GM12892 (cell line): ENCODE data around the gene PRRC2C. TPM values are rescaled to one million over a fixed set of nuclear protein-coding genes. Genes with fewer than 3 reads are reported as not detected.
"Not testable (repeated sequence)": the region's sequence is repeated elsewhere in the genome, so short reads cannot be mapped to it uniquely, and the experiment has no call there.

ENCODE experiments used
- DNase-seq: peaks from one replicate; pipeline ENCODE4 v3.0.0; 2011; ENCODE audit not compliant: insufficient read length
- FAIRE-seq: peaks from 2 replicates; lab custom pipeline; 2011; peaks lifted over from hg19 to GRCh38; lab: Jason Lieb, UNC
- POLR2A ChIP-seq: IDR thresholded peaks from 2 replicates; pipeline ENCODE4 v1.6.1; 2011; ENCODE audit warnings: low read depth, low read length, control low read depth
- POLR2AphosphoS5 ChIP-seq: IDR thresholded peaks from 2 replicates; pipeline ENCODE4 v1.6.1; 2011; ENCODE audit warnings: low read depth, low read length, control low read depth
- TAF1 ChIP-seq: IDR thresholded peaks from 2 replicates; pipeline ENCODE4 v1.6.1; 2011; ENCODE audit warnings: low read depth, mild to moderate bottlenecking, control low read depth, low read length, borderline replicate concordance
- polyA plus RNA-seq: library from polyadenylated mRNA; unstranded; fragments of >200 nt; gene quantifications from one replicate; pipeline ENCODE4 v1.2.1, GENCODE V29; 2012; ENCODE audit warnings: missing spikeins, inconsistent platforms; ENCODE audit not compliant: missing spikeins

Gene PRRC2C
- polyA plus RNA-seq = 78.2 TPM

DNA sequence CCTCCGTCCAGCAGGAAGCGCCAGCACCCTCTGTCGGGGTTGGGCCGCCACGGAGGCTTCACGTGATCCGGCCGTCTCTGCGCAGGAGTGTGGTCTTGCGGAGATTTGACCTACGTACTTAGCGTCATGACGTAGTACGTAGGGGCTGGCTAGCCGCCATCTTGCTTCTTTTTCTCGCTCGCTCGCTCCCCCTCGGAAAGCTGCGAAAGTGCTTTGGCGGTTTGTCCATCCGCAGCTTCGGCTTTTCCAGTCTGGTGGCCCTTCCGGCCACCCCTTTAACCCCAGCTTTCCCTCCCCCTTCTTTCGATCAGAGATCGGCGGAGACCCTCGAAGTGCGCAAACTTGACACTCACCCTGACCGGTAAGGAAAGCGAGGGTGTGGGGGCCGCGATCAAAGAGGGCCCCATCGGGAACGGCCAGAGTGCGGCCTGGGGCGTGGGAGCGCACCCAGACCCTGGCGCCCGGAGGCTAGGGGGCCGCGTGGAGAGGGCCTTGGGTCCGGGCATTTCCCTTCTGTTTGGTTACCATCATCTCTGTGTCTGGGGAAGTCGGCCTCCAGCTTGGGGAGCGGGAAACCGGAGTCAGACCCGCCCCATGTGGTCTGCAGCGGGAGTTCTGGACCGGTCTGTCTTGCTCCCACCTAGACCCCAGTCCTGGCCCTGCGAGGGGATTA lies at the start of gene PRRC2C:
Gene PRRC2C, plus strand, starts transcription at position 156 of the 673 bp plus-strand sequence. CDS start 26,559 bp downstream, outside the sequence.
- FAIRE-seq (peak; percentile 99), DNase-seq (peak; percentile 63)
- TF ChIP-seq POLR2AphosphoS5 (peak; percentile 65), TAF1 (peak; percentile 54; the same call in 1 of the 2 replicates), POLR2A (peak; percentile 89)

DNA sequence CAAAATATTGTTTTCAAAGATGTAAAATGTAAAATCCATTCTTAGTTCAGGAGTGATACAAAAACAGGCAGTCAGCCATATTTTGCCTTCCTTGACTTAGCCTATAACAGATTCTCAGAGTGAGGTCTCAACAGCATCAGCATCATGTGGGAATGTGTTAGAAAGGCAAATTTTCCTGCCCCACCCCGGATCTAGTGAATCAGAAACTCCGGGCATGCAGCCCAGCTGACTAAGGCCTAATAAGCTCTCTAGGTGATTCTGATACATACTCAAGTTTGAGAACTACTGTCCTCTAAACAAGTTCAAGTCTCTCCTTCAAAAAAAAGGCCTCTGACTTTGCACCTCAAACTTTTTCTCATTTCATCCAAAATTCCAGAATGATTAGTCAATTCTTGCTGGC lies 46.9 kb upstream of the PRRC2C start:
- DNase-seq = no peak
- TF ChIP-seq TAF1 (no peak), POLR2A (no peak), POLR2AphosphoS5 (no peak)
- FAIRE-seq = no peak

GRCh38 chr1:171440201-171440600 lies 45.1 kb upstream of the PRRC2C start:
- not testable (repeated sequence) for DNase-seq, FAIRE-seq

DNA sequence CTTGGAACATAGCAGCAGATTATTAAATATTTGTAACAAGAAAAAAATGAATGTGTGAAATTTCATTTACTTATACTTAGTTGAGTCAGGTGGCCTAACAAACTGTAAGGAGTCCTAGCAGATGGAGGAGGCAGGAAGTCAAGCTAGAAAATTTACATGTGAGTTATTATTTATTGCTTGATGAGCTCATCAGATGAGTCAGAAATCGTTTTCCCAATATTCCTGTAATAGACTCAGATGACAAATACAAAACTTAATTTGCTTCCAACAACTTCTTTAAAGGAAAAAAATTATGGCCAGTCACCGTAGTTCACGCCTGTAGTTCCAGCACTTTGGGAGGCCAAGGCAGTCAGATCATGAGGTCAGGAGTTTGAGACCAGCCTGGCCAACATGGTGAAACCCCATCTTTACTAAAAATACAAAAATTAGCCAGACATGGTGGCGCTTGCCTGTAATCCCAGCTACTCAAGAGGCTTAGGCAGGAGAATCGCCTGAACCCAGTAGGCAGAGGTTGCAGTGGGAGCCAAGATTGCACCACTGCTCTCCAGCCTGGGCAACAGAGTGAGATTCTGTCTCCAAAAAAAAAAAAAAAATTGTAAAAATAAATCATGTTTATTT lies 43.9 kb upstream of the PRRC2C start:
- FAIRE-seq, DNase-seq: not testable (repeated sequence)

GRCh38 chr1:171446386-171446785 lies 38.9 kb upstream of the PRRC2C start:
- DNase-seq = no peak
- TF ChIP-seq POLR2A = no peak
- TF ChIP-seq POLR2AphosphoS5 = no peak
- TF ChIP-seq TAF1 = no peak

GRCh38 chr1:171455967-171456366 lies 29.4 kb upstream of the PRRC2C start:
- DNase-seq = no peak
- TF ChIP-seq POLR2A (no peak), POLR2AphosphoS5 (no peak), TAF1 (no peak)
- no peak for FAIRE-seq

More at GRCh38 chr1:171446386-171446785, 38.9 kb upstream of the PRRC2C start:
- no peak for FAIRE-seq

DNA sequence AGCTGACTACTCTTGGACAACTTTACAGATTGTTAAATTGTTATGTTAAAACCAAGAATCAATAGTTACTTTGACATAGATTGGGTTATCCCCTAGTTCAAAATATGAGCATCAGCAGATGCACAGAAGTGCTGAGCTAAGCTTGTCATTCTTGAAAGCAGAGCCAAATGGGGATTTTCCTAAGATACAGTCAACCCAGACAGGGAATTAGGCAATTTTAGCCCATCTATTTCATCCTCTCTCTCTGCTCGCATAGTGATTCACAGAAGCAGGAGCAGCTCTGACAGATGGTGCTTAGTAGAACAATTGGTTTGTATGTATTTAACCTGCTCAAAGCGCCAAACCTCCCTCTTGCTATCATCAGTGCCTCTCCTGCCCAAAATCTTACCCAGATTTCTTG lies 27.9 kb upstream of the PRRC2C start:
- no peak for FAIRE-seq
- TF ChIP-seq POLR2AphosphoS5 (no peak), POLR2A (no peak), TAF1 (no peak)
- no peak for DNase-seq

DNA sequence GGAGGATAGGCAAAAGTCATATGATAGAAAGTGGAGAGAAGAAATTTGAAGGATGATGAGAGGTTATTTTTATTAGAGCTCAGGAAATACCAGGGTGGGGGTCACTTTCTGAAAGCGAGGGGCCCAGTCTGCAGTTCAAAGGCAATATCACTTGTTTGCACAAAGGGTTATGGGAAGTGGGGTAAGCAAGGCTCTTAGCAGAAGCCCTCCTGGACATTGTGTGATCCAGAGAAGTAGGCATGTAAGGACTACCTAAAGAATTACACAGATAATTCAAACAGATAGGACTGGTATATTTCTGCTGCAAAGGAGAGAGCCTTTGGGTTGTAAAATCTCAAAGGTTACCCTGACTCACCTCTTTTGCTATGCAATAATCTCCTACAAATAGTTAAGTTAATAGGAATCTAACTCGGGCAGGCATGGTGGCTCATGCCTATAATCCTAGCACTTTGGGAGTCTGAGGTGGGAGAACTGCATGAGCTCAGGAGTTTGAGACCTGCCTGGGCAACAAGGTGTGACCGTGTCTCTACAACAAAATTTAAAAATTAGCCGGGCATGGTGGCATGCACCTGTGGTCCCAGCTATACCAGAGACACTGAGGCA lies 25.2 kb upstream of the PRRC2C start:
- no peak for DNase-seq
- FAIRE-seq = no peak

GRCh38 chr1:171467626-171468025 lies 17.7 kb upstream of the PRRC2C start:
- FAIRE-seq (no peak), DNase-seq (no peak)
- no peak for TF ChIP-seq POLR2AphosphoS5
- TF ChIP-seq POLR2A = no peak
- TF ChIP-seq TAF1 = no peak

More for the DNA sequence above, 25.2 kb upstream of the PRRC2C start:
- TF ChIP-seq TAF1 (no peak), POLR2A (no peak), POLR2AphosphoS5 (no peak)

GRCh38 chr1:171468120-171468750 lies 17.1 kb upstream of the PRRC2C start:
- no peak for TF ChIP-seq POLR2A
- TF ChIP-seq TAF1 = no peak
- no peak for TF ChIP-seq POLR2AphosphoS5
- no peak for FAIRE-seq
- DNase-seq = no peak

GRCh38 chr1:171470726-171471125 lies 14.6 kb upstream of the PRRC2C start:
- DNase-seq = no peak
- TF ChIP-seq TAF1 = no peak
- no peak for TF ChIP-seq POLR2AphosphoS5
- no peak for TF ChIP-seq POLR2A
- FAIRE-seq = no peak

DNA sequence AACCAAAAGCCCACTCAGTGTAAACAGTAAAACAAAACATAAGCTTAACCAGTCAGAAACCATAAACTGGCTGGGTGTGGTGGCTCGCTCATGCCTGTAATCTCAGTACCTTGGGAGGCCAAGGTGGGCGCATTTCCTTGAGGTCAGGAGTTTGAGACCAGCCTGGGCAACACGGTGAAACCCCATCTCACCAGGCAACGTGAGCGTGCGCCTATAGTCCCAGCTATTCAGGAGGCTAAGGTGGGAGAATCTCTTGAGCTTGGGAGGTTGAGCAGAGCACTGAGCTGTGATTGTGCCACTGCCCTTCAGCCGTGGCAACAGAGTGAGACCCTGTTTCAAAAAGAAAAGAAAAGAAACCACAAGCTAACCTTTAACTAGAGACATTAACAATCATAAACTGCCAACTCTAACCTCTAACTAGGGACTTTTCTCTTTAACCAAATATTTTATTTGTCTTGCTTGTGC lies 13.1 kb upstream of the PRRC2C start:
- FAIRE-seq (no peak), DNase-seq (no peak)
- no peak for TF ChIP-seq POLR2A
- no peak for TF ChIP-seq POLR2AphosphoS5
